ENCODE measurements around the gene INTS7.

GRCh38 chr1:212077028-212077427 lies 41.7 kb upstream of the INTS7 start:
- TF ChIP-seq CTCF (IDR thresholded peaks at IDR 0.05; ENCODE audit: low read depth, low read length, missing input control), result no peak
- TF ChIP-seq TAF1 (conservative IDR thresholded peaks at IDR 0.05), result no peak
- no peak for TF ChIP-seq RAD21 (IDR thresholded peaks at IDR 0.05)
- TF ChIP-seq SP1 (IDR thresholded peaks at IDR 0.05), result no peak
- no peak for TF ChIP-seq YY1 (IDR thresholded peaks at IDR 0.05)
- TF ChIP-seq ZBTB33 (IDR thresholded peaks at IDR 0.05), result no peak
- no peak for TF ChIP-seq FOXA1 (IDR thresholded peaks at IDR 0.05)
- no peak for TF ChIP-seq HNF4A (conservative IDR thresholded peaks at IDR 0.05)
- TF ChIP-seq MAX (IDR thresholded peaks at IDR 0.05), result no peak
- no peak for TF ChIP-seq REST (IDR thresholded peaks at IDR 0.05)
- TF ChIP-seq ATF3 (IDR thresholded peaks at IDR 0.05), result no peak
